Ectodermal cell (in vitro differentiated cells): ENCODE measurements around the gene ZNFX1.
"Not testable (repeated sequence)": the region's sequence is repeated elsewhere in the genome, so short reads cannot be mapped to it uniquely, and the experiment has no call there.

Experiments
- H3K27ac ChIP-seq: 2 replicates; pipeline ENCODE4 v1.7.0; 2013; ENCODE audit warnings: mild to moderate bottlenecking, low read depth, low read length; ENCODE audit not compliant: insufficient read depth, poor library complexity, severe bottlenecking
- H3K27me3 ChIP-seq: 2 replicates; pipeline ENCODE4 v1.7.0; 2013; ENCODE audit warnings: mild to moderate bottlenecking, low read length; ENCODE audit not compliant: insufficient read depth, control insufficient read depth, poor library complexity, severe bottlenecking
- H3K36me3 ChIP-seq: one replicate; pipeline ENCODE4 v1.7.0; 2013; ENCODE audit warnings: low read length; ENCODE audit not compliant: control insufficient read depth, insufficient read depth
- H3K4me1 ChIP-seq: one replicate; pipeline ENCODE4 v1.7.0; 2013; ENCODE audit warnings: low read length; ENCODE audit not compliant: control insufficient read depth, insufficient read depth
- H3K4me3 ChIP-seq: 2 replicates; pipeline ENCODE4 v1.7.0; 2013; ENCODE audit warnings: low read depth, low read length, control low read depth; ENCODE audit not compliant: insufficient read depth
- H3K9me3 ChIP-seq: 2 replicates; pipeline ENCODE4 v1.7.0; 2013; ENCODE audit warnings: mild to moderate bottlenecking, low read length, moderate library complexity; ENCODE audit not compliant: control insufficient read depth
- WGBS, 2 experiments: methylation state at CpG; one replicate each; pipeline ENCODE4 v1.1.7; 2013; ENCODE audit warnings: missing lambda C conversion rate in 2 of 2; 5-methylcytosine and 5-hydroxymethylcytosine counted together

ZNFX1 gene

GRCh38 chr20:49315580-49315979, 37.7 kb upstream of the ZNFX1 start:
- H3K4me3 ChIP-seq: no peak overlapping the region
- H3K9me3 ChIP-seq: no peaks in the 10 kb centered on the region
- H3K4me1 ChIP-seq: peaks cover 3% of the 10 kb centered on the region
- no peak overlapping the region for H3K27ac ChIP-seq
- H3K27me3 ChIP-seq: peaks cover 55% of the 10 kb centered on the region
- WGBS, 2 experiments: 89 to 100% methylated on average over 1 of the region's 1 CpG
- no peaks in the 10 kb centered on the region for H3K36me3 ChIP-seq

GRCh38 chr20:49314052-49314451, 36.2 kb upstream of the ZNFX1 start:
- not testable (repeated sequence) for H3K4me3 ChIP-seq, H3K4me1 ChIP-seq, H3K36me3 ChIP-seq, H3K9me3 ChIP-seq, H3K27ac ChIP-seq
- 83 to 93% methylated on average over 2 of the region's 2 CpGs for WGBS, 2 experiments
- H3K27me3 ChIP-seq: peaks cover 39% of the 10 kb centered on the region

GRCh38 chr20:49313283-49313682, 35.4 kb upstream of the ZNFX1 start:
- 91 to 93% methylated on average over 2 of the region's 2 CpGs for WGBS, 2 experiments
- Histone ChIP-seq H3K9me3 (no peaks in the 10 kb centered on the region), H3K27ac (no peak overlapping the region), H3K4me3 (no peak overlapping the region), H3K27me3 (peaks cover 32% of the 10 kb centered on the region), H3K4me1 (no peaks in the 10 kb centered on the region), H3K36me3 (no peaks in the 10 kb centered on the region)

DNA sequence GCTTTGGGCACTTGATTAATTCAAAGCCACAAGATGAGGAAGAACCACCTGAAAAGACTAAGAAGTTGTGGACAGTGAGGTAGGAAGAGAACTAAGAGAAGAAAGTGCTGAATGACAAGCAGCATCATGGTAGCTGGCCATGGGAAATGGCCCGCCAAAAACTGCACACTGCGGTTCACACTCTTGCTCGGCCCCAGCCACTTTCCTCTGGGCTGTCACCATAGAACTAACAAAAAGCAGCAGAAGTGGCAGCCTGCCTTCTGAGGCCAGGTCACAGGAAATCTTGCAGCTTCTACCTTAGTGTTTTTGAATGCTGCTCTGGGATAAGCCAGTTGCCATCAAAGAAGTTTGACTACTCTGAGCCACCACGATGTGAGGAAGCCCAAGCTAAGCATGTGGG, 34.8 kb upstream of the ZNFX1 start:
- Histone ChIP-seq H3K36me3 (no peaks in the 10 kb centered on the region), H3K4me1 (no peaks in the 10 kb centered on the region), H3K27ac (no peak overlapping the region), H3K4me3 (no peak overlapping the region), H3K9me3 (no peaks in the 10 kb centered on the region), H3K27me3 (peaks cover 25% of the 10 kb centered on the region)
- 94 to 95% methylated on average over 4 of the region's 4 CpGs for WGBS, 2 experiments

GRCh38 chr20:49310705-49311104, 32.8 kb upstream of the ZNFX1 start:
- H3K4me3 ChIP-seq: no peak overlapping the region
- no peaks in the 10 kb centered on the region for H3K36me3 ChIP-seq
- no peak overlapping the region for H3K27ac ChIP-seq
- no peaks in the 10 kb centered on the region for H3K4me1 ChIP-seq
- no peaks in the 10 kb centered on the region for H3K9me3 ChIP-seq
- peaks cover 6% of the 10 kb centered on the region for H3K27me3 ChIP-seq

DNA sequence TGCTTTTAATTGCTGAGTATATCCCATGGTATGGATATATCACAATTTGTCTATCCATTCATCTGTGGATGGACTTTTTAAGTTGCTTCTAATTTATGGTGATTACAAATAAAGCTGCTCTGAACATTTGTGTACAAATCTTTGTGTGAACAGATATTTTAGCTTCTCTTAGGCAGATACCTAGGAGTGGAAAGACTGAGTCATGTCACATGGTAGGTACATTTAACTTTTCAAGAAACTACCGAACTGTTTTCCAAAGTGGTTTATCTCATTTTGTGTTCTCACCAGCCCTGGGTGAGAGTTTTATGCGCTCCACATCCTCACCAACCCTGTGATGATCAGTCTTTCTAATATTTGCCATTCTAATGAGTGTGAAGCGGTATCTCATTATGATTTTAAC, 31.0 kb upstream of the ZNFX1 start:
- 96 to 97% methylated on average over 3 of the region's 3 CpGs for WGBS, 2 experiments
- H3K36me3 ChIP-seq: no peaks in the 10 kb centered on the region
- no peaks in the 10 kb centered on the region for H3K4me1 ChIP-seq
- no peak overlapping the region for H3K27ac ChIP-seq
- H3K27me3 ChIP-seq: no peaks in the 10 kb centered on the region
- no peaks in the 10 kb centered on the region for H3K9me3 ChIP-seq
- no peak overlapping the region for H3K4me3 ChIP-seq

DNA sequence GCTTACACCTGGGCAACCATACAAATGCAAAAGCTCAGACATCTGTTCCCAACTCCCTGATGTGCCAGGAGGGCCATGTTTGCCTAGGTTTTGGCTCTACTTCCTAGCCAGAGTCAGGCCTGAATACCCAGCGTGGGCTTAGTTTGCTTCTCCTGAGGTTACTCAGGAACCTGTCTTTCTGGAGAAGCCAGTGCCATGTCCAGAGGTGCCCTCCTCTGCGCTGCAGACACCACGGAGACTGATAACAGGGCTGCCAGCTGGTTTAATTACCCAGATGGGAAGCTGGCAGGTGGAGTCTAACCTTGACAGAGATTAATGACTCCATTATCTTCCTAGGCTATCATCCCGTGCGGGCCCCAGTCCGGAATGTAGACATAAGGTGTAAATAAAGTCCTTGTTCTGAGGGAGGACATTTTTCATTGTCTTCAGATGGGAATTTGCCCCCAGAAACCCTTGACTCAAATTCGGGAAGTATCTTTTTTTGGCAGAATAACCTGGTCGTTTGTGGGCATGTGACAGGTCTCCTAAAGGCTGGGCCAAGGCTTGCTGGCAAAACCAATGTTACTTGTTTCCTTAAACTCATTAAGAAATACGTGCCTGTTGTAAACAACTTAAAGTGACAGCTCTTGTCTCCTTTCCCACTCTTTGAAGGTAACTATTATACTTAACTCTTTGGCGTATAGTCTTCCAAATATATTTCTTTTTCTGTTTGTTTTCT, 29.2 kb upstream of the ZNFX1 start:
- Histone ChIP-seq H3K4me1 (no peaks in the 10 kb centered on the region), H3K36me3 (no peaks in the 10 kb centered on the region), H3K9me3 (no peaks in the 10 kb centered on the region), H3K27ac (no peak overlapping the region), H3K4me3 (no peak overlapping the region), H3K27me3 (no peaks in the 10 kb centered on the region)
- 87 to 88% methylated on average over 9 to 10 of the region's 10 CpGs for WGBS, 2 experiments

DNA sequence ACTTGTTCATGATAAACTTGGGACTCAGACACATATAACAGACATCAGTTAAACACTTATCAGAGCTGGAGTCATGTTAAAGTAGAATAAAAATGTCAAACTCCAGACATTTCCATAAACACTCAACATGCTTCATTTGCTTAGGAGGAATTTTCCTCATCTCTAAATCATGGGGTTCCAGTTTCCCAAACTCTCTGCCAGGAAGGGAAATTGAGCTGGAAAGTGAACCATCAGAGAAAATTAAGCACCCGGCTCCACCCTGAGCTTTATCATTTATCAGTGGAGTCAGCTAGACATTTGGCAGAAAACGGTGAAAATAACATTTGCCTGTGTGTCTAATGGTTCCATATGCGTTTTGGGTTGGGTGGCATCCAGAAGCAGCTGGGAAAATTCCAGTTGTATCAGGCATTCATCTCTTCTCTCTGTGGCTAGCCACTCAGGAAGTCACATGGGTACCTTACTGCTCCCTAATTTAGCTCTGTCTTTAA, 25.3 kb upstream of the ZNFX1 start:
- no peaks in the 10 kb centered on the region for H3K4me1 ChIP-seq
- no peak overlapping the region for H3K4me3 ChIP-seq
- H3K27ac ChIP-seq: no peak overlapping the region
- no peaks in the 10 kb centered on the region for H3K27me3 ChIP-seq
- 93 to 96% methylated on average over 3 of the region's 3 CpGs for WGBS, 2 experiments
- H3K9me3 ChIP-seq: no peaks in the 10 kb centered on the region
- H3K36me3 ChIP-seq: no peaks in the 10 kb centered on the region

- no peaks in the 10 kb centered on the region for H3K4me1 ChIP-seq
- no peaks in the 10 kb centered on the region for H3K36me3 ChIP-seq
- H3K9me3 ChIP-seq: no peaks in the 10 kb centered on the region
- no peaks in the 10 kb centered on the region for H3K27me3 ChIP-seq
- WGBS, 2 experiments: 88 to 93% methylated on average over 5 of the region's 6 CpGs
- H3K4me3 ChIP-seq: no peak overlapping the region
- no peak overlapping the region for H3K27ac ChIP-seq
Measured at GRCh38 chr20:49297605-49298530, 20.0 kb upstream of the ZNFX1 start.

GRCh38 chr20:49294002-49294654, 16.3 kb upstream of the ZNFX1 start:
- WGBS, 2 experiments: 67 to 70% methylated on average over 13 to 14 of the region's 16 CpGs
- not testable (repeated sequence) for H3K4me1 ChIP-seq, H3K9me3 ChIP-seq, H3K27ac ChIP-seq, H3K4me3 ChIP-seq, H3K27me3 ChIP-seq
- peaks cover 16% of the 10 kb centered on the region for H3K36me3 ChIP-seq
